ENCODE results near the gene MKNK1.
A peak's percentile ranks its signal among the peaks of the same experiment; 100 is the strongest.

MKNK1 gene

GRCh38 chr1:46595127-46595526, 8.9 kb downstream of the MKNK1 start:
- DNase-seq = peak; percentile 40

GRCh38 chr1:46594063-46594462, 10.0 kb downstream of the MKNK1 start:
- no peak for DNase-seq

GRCh38 chr1:46592823-46593222, 11.2 kb downstream of the MKNK1 start:
- DNase-seq = no peak

- DNase-seq = no peak
Measured at GRCh38 chr1:46589529-46589928, 14.5 kb downstream of the MKNK1 start.

GRCh38 chr1:46587069-46587468, 17.0 kb downstream of the MKNK1 start:
- DNase-seq = no peak

- no peak for DNase-seq
Measured at GRCh38 chr1:46585312-46585938, 18.6 kb downstream of the MKNK1 start.

GRCh38 chr1:46583494-46583893, 20.6 kb downstream of the MKNK1 start:
- no peak for DNase-seq

GRCh38 chr1:46582972-46583371, 21.1 kb downstream of the MKNK1 start:
- DNase-seq = no peak

- DNase-seq = peak; percentile 19
Measured at GRCh38 chr1:46581681-46582455, 22.2 kb downstream of the MKNK1 start.

GRCh38 chr1:46580140-46580903, 23.7 kb downstream of the MKNK1 start:
- DNase-seq = no peak

- DNase-seq = no peak
Measured at GRCh38 chr1:46577671-46578070, 26.4 kb downstream of the MKNK1 start.

- no peak for DNase-seq
Measured at GRCh38 chr1:46576596-46576995, 27.5 kb downstream of the MKNK1 start.

GRCh38 chr1:46575778-46576177, 28.3 kb downstream of the MKNK1 start:
- no peak for DNase-seq

GRCh38 chr1:46575300-46575699, 28.8 kb downstream of the MKNK1 start:
- DNase-seq = no peak

GRCh38 chr1:46571691-46572225, 32.3 kb downstream of the MKNK1 start:
- no peak for DNase-seq

GRCh38 chr1:46569884-46570725, 34.0 kb downstream of the MKNK1 start:
- DNase-seq = no peak

- DNase-seq = no peak
Measured at GRCh38 chr1:46569116-46569515, 35.0 kb downstream of the MKNK1 start.

GRCh38 chr1:46568461-46568891, 35.6 kb downstream of the MKNK1 start:
- DNase-seq = no peak

- DNase-seq = no peak
Measured at GRCh38 chr1:46563341-46563740, 40.7 kb downstream of the MKNK1 start.

GRCh38 chr1:46562498-46562897, 41.6 kb downstream of the MKNK1 start:
- DNase-seq = no peak

- no peak for DNase-seq
Measured at GRCh38 chr1:46558966-46559365, 45.1 kb downstream of the MKNK1 start.

GRCh38 chr1:46558141-46558963, 45.7 kb downstream of the MKNK1 start:
- no peak for DNase-seq
